Fibroblast of lung (primary cell): ENCODE results near the gene INSRR. TPM values are rescaled to one million over a fixed set of nuclear protein-coding genes. Genes with fewer than 3 reads are reported as not detected.

Experiments
- DNase-seq, 2 donors: peaks; one replicate each; pipeline versions ENCODE4 v3.0.0 to v3.0.0-alpha.2; 2010; ENCODE audit warnings: low read depth in 2 of 2
- H2AFZ ChIP-seq: 2 replicates; pipeline ENCODE4 v1.5.1; 2012; ENCODE audit warnings: low read length, control low read depth, inconsistent platforms
- H3K27ac ChIP-seq: 2 replicates; pipeline ENCODE4 v1.5.1; 2011; ENCODE audit warnings: low read length, control low read depth; ENCODE audit not compliant: insufficient read depth
- H3K27me3 ChIP-seq: 2 replicates; pipeline ENCODE4 v1.5.1; 2011; ENCODE audit warnings: mild to moderate bottlenecking, low read length; ENCODE audit not compliant: control insufficient read depth, insufficient read depth
- H3K36me3 ChIP-seq: 2 replicates; pipeline ENCODE4 v1.5.1; 2011; ENCODE audit warnings: low read length; ENCODE audit not compliant: control insufficient read depth, insufficient read depth
- H3K4me1 ChIP-seq: 2 replicates; pipeline ENCODE4 v1.5.1; 2011; ENCODE audit warnings: low read length; ENCODE audit not compliant: control insufficient read depth, insufficient read depth; ENCODE audit errors: extremely low read depth
- H3K4me2 ChIP-seq: 2 replicates; pipeline ENCODE4 v1.5.1; 2011; ENCODE audit warnings: low read length, control low read depth; ENCODE audit not compliant: insufficient read depth; ENCODE audit errors: extremely low read depth
- H3K4me3 ChIP-seq, 4 experiments: fragments of 200-600 bp in 1 of 4; sonication (generic) in 1 of 4; replicated peaks in 1 of 4; 2 replicates each; pipeline ENCODE4 v1.5.1; 2011 to 2016; ENCODE audit warnings: low read length in 4 of 4, low read depth in 3 of 4, mild to moderate bottlenecking in 3 of 4, control low read depth in 2 of 4, inconsistent platforms in 1 of 4, mixed read lengths in 1 of 4; ENCODE audit not compliant: insufficient read depth in 1 of 4; ENCODE audit errors: control extremely low read depth in 1 of 4
- H3K79me2 ChIP-seq: 2 replicates; pipeline ENCODE4 v1.5.1; 2012; ENCODE audit warnings: mild to moderate bottlenecking, low read length, inconsistent platforms; ENCODE audit not compliant: control insufficient read depth, insufficient read depth
- H3K9ac ChIP-seq: 2 replicates; pipeline ENCODE4 v1.5.1; 2011; ENCODE audit warnings: mild to moderate bottlenecking, low read length, control low read depth; ENCODE audit not compliant: insufficient read depth
- H3K9me3 ChIP-seq: 2 replicates; pipeline ENCODE4 v1.5.1; 2012; ENCODE audit warnings: low read depth, low read length; ENCODE audit not compliant: control insufficient read depth, insufficient read depth
- H4K20me1 ChIP-seq: 2 replicates; pipeline ENCODE4 v1.5.1; 2011; ENCODE audit warnings: low read length; ENCODE audit not compliant: control insufficient read depth, insufficient read depth; ENCODE audit errors: extremely low read depth
- EZH2 ChIP-seq: IDR thresholded peaks from 2 replicates; pipeline ENCODE4 v1.5.1; 2012; ENCODE audit warnings: low read length, control low read depth, mild to moderate bottlenecking; ENCODE audit errors: missing control alignments
- polyA plus RNA-seq, 2 donors: library from polyadenylated mRNA; depleted of rRNA in 1 of 2; stranded (reverse) in 1 of 2; unstranded in 1 of 2; fragments of >200 nt; gene quantifications; 2 replicates each; pipeline ENCODE4 v1.2.1, GENCODE V29; 2011 to 2012; ENCODE audit warnings: missing spikeins in 1 of 2
- total RNA-seq: library from RNA; depleted of rRNA; stranded (reverse); fragments of >200 nt; gene quantifications from 2 replicates; pipeline ENCODE4 v1.2.1, GENCODE V29; 2014
- TF ChIP-seq, protein P1 (sequence below), 2 donors: IDR thresholded peaks in 1 of 2; conservative IDR thresholded peaks in 1 of 2; 1 replicate in 1 of 2; 2 replicates in 1 of 2; pipeline ENCODE4 v1.5.1; 2011 to 2012; ENCODE audit warnings: low read length in 2 of 2, control low read depth in 1 of 2, inconsistent platforms in 1 of 2, low read depth in 1 of 2, mild to moderate bottlenecking in 1 of 2

INSRR gene
- total and polyA plus RNA-seq, 2 donors (not counting 1 experiment from before 2014, with no cell fraction given): not detected

DNA sequence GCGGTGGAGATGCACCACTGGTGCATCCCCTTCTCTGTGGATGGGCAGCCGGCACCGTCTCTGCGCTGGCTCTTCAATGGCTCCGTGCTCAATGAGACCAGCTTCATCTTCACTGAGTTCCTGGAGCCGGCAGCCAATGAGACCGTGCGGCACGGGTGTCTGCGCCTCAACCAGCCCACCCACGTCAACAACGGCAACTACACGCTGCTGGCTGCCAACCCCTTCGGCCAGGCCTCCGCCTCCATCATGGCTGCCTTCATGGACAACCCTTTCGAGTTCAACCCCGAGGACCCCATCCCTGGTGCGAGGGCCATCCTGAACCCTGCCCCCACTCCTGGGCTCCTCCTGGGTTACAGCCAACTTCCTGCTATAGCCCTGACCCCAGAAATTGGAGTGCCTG lies 14.7 kb upstream of the INSRR start:
- H3K4me1 ChIP-seq: peaks cover 4% of the 10 kb centered on the region
- H3K4me3 ChIP-seq: no peak overlapping the region
- no peak overlapping the region for H3K4me2 ChIP-seq
- H3K9me3 ChIP-seq: no peaks in the 10 kb centered on the region
- no peak for TF ChIP-seq EZH2
- TF ChIP-seq, protein P1, sequence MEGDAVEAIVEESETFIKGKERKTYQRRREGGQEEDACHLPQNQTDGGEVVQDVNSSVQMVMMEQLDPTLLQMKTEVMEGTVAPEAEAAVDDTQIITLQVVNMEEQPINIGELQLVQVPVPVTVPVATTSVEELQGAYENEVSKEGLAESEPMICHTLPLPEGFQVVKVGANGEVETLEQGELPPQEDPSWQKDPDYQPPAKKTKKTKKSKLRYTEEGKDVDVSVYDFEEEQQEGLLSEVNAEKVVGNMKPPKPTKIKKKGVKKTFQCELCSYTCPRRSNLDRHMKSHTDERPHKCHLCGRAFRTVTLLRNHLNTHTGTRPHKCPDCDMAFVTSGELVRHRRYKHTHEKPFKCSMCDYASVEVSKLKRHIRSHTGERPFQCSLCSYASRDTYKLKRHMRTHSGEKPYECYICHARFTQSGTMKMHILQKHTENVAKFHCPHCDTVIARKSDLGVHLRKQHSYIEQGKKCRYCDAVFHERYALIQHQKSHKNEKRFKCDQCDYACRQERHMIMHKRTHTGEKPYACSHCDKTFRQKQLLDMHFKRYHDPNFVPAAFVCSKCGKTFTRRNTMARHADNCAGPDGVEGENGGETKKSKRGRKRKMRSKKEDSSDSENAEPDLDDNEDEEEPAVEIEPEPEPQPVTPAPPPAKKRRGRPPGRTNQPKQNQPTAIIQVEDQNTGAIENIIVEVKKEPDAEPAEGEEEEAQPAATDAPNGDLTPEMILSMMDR (conservative IDR thresholded peaks at IDR 0.05 in 1 of 2, IDR thresholded peaks at IDR 0.05 in 1 of 2; ENCODE audit: low read depth in 1 of 2, low read length in 2 of 2): no peak
- H3K36me3 ChIP-seq: no peaks in the 10 kb centered on the region
- H3K27me3 ChIP-seq: peaks cover 20% of the 10 kb centered on the region
- no peak overlapping the region for H2AFZ ChIP-seq
- H4K20me1 ChIP-seq: no peaks in the 10 kb centered on the region
- H3K79me2 ChIP-seq: no peaks in the 10 kb centered on the region
- DNase-seq: no peak
- no peak overlapping the region for H3K27ac ChIP-seq
- no peak overlapping the region for H3K9ac ChIP-seq

DNA sequence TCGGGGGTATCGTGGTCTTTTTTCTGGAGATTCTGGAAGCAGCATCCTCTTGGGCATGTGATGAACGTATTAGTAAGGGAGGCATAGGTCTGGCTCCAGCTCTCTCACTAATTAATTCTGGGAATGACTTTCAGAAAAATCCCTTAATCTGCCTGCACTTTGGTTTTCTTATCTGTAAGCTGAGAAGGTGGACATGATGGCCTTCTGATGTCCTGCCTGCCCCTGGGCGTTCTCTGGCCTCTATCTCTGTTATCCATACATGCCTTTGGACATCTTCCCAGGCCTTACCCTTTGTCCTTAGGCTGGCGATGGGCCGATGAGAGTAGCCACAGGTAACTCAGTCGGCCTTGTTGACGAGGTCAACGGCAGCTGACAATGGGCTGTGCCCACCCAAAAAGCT lies 10.5 kb upstream of the INSRR start:
- H4K20me1 ChIP-seq: no peaks in the 10 kb centered on the region
- H3K4me2 ChIP-seq: no peak overlapping the region
- no peak overlapping the region for H2AFZ ChIP-seq
- H3K79me2 ChIP-seq: no peaks in the 10 kb centered on the region
- TF ChIP-seq EZH2: no peak
- TF ChIP-seq, protein P1 (conservative IDR thresholded peaks at IDR 0.05 in 1 of 2, IDR thresholded peaks at IDR 0.05 in 1 of 2; ENCODE audit: low read depth in 1 of 2, low read length in 2 of 2): no peak
- no peak overlapping the region for H3K27ac ChIP-seq
- H3K4me3 ChIP-seq: no peak overlapping the region
- H3K4me1 ChIP-seq: peaks cover 4% of the 10 kb centered on the region
- no peaks in the 10 kb centered on the region for H3K36me3 ChIP-seq
- H3K9me3 ChIP-seq: no peaks in the 10 kb centered on the region
- no peak overlapping the region for H3K9ac ChIP-seq
- H3K27me3 ChIP-seq: peaks cover 4% of the 10 kb centered on the region
- DNase-seq: no peak

DNA sequence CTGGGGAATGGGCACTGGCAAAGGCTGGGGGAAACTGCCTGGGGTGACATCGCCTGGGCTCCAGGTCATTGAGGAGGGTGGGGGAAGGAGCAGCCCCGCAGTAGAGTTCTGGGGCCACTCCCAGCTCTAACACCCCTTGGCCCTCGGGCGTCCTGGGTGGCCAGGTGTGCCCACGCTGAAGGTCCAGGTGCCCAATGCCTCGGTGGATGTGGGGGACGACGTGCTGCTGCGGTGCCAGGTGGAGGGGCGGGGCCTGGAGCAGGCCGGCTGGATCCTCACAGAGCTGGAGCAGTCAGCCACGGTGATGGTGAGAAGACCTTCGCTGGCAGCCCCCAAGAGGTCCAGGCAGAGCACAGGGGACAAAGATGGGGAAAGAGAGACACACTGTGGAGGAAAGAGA lies 9.4 kb upstream of the INSRR start:
- no peaks in the 10 kb centered on the region for H3K79me2 ChIP-seq
- H3K27me3 ChIP-seq: peaks cover 11% of the 10 kb centered on the region
- no peak overlapping the region for H2AFZ ChIP-seq
- H3K9me3 ChIP-seq: no peaks in the 10 kb centered on the region
- TF ChIP-seq EZH2: no peak
- TF ChIP-seq, protein P1 (conservative IDR thresholded peaks at IDR 0.05 in 1 of 2, IDR thresholded peaks at IDR 0.05 in 1 of 2; ENCODE audit: low read depth in 1 of 2, low read length in 2 of 2): no peak
- DNase-seq: no peak
- H3K9ac ChIP-seq: no peak overlapping the region
- H4K20me1 ChIP-seq: no peaks in the 10 kb centered on the region
- H3K36me3 ChIP-seq: no peaks in the 10 kb centered on the region
- H3K4me1 ChIP-seq: peaks cover 4% of the 10 kb centered on the region
- H3K27ac ChIP-seq: no peak overlapping the region
- H3K4me2 ChIP-seq: no peak overlapping the region
- no peak overlapping the region for H3K4me3 ChIP-seq
